NK-92 (cell line): ENCODE results near the gene WDR72.
"Not testable (repeated sequence)": the region's sequence is repeated elsewhere in the genome, so short reads cannot be mapped to it uniquely, and the experiment has no call there.

Experiments
- DNase-seq: peaks from one replicate; lab custom pipeline; 2025; ENCODE audit not compliant: unreplicated experiment; lab: John Stamatoyannopoulos, UW

Gene WDR72

DNA sequence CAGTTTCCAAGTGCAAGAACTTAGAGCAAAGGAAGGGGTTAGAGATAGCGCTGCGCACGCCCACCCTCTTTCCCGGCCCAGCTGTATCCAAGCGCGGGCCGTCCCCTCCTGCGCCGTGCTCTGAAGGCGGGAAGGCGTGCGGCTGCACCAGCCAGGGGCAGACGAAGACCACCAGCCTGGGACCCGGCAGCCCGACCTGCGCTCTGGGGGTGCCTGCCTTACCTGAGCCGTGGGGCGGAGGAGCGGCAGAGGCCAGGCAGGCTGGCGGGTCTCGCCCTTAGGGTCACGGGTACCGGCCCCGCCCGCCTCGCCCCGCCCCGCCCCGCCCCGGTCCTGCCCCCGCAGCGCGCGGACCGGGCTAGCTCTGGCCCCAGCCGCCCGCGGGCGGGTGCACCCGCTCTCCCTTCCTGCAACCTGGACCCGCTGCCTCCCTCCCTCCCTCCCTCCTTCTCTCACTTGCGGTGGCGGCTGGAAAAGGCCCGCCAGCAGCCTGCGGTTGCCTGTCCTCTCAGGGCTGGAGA is at the start of gene WDR72:
Gene WDR72 (minus strand): TSS at position 253 of the 521 bp plus-strand sequence. CDS start 26,514 bp downstream, outside the sequence.
- DNase-seq = no peak

DNA sequence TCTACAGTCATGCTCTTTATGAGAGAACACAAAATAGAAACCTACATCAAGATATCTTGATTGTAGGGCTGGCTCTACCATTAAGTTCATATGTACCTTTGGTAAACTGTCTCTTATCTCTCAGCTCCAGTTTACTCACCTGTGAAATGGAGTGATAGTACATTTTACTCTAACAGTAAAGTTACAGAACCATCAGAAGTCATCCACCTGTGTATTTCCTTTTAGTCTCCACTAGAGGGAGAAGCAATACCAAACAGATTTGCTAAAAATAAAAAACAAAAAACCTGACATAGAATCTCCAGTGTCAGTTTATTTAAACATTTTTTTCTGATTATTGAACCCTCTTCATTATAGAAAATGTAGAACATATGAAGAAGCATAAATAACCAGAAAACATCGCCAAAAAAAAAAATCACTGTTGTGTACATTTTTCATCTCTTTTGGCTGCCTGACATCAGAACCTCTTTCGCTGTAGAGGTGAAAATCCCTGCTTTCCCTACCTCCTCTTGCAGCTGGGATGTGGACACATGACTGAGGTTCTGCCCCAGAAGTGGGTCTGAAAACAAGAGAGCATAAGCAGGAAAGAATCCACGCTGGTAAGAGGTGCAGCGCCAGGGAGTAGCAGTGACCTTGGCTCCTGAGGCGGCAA is 48.7 kb upstream of the WDR72 start:
- DNase-seq = no peak

DNA sequence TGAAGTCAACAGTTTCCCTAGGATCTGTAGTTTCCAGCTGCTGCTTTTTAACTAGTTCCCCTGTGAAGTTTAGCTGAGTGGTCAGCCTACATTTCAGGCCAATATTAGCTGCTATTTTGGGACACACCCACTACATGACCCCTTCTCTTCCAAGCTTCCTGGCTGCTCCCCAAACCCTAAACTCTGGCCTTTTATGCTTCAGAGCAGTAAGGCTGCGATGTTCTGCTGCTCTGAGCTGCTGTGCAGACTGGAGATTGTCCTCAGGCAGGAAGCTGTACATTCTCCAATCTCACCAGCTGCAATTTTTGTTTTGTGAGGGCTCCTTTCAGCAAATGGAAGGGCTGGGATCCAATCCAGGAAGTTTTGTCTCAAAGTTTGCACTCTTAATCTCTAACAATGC is 48.0 kb upstream of the WDR72 start:
- DNase-seq = no peak

DNA sequence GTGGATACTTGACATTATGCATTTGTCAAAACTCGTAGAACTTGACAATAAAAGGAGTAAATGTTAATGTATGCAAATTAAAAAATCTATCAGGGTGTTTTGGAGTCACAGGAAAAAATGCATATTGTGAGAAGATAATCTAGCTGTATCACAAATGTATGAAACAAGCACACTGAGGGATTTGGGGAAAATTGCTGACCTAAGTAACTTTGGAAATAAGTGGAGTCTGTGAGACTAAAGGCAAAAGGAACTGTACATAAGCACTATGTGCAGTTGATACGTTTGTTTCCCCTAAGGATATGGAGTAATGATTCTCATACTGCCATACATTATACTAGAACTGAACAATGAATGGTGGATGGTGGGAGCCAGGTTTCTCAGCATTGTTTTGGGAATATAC is 43.2 kb upstream of the WDR72 start:
- no peak for DNase-seq

DNA sequence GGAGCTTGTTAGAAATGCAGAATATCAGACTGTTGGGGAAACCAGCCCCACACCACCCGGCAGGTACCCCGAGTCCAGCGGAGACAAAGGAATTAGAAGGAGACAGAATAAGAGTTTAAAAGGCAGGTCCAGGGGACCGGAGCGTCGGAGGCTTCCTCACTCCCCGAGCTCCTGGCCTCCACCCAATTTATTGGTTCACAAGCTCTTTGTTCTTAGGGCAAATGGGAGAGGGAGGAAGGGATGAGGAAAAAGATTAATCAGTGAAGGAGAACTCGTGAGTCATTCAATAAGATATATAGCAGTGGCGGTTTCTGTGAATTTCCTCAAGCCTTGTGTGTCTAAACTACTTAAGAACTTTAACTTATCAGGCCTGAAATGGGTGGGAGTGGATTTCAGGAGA is 32.1 kb upstream of the WDR72 start:
- DNase-seq = no peak

DNA sequence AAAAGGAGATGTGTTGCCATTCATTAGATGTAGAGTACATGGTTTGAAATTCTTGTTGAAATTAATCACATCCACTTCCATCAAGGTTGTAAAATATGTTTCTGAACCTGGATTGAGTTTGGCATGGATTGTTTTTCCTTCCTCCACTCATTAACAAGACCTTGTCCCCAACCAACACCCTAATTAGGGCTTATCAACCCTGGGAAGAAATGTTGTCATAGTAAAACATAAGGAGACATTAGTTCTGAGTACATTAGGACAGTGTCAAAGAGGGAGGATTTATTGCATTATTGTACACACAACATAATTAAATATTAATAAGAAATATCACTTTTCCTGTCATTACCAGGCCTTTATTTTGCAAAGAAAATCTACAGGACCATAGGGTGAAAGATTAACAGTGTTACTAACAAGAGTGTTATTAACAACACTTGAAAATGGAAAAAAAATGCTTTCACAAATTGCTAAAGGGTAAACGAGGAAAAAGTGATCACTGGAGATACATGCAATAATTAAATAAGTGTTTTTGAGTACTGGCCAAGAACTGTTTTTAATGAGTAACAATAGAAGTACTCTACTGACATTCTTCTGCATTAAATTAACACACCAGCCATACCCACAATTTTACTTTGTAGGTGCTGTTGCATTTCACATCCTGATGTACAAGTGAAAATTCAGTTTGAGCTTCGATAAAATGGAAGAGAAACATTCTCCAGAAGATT is 30.4 kb upstream of the WDR72 start:
- no peak for DNase-seq

DNA sequence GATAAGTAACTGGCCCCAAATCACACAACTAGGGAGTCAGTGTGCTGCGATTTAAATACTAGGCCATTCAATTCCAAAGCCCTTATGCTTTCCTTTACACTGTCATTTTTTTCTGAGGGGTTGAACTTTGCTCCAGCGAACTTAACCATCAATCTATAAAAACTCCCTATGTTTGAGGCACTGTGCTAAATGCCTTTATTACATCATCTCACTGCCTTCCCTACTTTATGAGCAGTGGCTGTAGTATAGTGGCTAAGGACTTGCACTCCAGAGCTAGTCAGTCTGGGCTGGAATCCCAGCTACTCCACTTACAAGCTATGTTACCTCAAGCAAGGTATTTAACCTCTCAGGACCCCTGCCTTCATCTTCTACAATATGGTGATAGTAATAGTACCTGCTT is 26.9 kb upstream of the WDR72 start:
- no peak for DNase-seq

DNA sequence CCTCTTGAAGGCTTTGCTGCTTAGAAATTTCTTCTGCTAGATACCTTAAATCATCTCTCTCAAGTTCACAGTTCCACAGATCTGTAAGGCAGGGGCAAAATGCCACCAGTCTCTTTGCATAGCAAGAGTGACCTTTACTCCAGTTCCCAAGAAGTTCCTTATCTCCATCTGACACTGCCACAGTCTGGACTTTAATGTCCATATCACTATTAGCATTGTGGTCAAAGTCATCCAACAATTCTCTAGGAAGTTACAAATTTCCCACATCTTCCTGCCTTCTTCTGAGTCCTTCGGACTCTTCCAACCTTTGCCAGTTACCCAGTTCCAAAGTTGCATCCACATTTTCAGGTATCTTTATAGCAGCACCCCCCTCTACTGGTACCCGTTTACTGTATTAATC is 25.8 kb upstream of the WDR72 start:
- DNase-seq = not testable (repeated sequence)

DNA sequence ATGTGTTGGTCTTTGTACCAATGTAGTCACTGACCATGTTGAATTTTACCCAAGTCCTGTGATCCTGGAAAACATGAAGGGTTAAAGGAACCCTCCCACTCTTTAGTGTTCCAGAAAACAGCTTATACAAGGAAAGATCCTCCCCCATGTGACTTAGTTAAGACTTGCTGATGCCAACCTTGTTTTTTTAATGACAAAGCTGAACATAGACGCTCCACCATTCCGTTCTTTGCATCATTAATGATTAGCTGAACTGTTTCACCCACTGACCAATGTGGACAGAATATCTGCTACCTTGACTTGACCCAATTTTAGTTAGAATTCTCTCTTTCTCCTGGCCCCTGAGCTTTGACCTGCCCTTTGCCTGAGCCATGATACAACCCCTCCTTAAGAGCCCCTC is 3.5 kb upstream of the WDR72 start:
- no peak for DNase-seq

DNA sequence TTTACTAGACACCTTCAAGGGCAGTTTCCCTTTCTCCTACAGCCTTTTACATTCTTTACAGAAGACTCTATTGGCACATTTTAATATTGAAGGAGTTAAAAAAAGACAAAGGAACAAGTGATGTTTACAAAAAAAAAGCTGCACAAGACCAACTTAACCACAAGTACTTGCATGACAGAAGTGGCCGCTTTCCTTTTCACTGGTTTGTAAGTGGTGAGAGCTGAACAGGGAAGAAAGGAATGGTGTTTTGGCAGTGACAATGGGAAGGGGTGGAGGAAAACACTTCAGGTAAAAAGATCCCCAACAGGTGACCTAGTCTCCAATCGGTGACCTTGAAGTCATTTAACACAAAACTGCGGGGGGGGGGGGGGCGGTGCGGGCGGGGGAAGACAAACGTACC is 1.1 kb downstream of the WDR72 start:
- no peak for DNase-seq

DNA sequence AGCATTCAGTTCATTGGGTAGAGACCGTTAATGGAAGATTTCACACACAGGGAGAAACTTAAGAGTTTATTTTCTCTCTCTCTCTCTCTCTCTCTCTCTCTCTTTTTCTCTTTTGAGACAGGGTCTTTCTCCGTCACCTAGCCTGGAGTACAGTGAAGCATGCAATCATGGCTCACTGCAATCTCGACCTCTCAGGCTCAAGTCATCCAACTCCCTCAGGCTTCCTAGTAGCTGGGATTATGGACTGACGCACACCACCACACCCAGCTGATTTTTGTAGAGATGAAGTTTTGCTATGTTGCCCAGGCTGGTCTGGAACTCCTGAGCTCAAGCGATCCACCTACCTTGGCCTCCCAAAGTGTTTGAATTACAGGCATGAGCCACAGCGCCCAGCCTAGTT is 1.6 kb downstream of the WDR72 start:
- no peak for DNase-seq

DNA sequence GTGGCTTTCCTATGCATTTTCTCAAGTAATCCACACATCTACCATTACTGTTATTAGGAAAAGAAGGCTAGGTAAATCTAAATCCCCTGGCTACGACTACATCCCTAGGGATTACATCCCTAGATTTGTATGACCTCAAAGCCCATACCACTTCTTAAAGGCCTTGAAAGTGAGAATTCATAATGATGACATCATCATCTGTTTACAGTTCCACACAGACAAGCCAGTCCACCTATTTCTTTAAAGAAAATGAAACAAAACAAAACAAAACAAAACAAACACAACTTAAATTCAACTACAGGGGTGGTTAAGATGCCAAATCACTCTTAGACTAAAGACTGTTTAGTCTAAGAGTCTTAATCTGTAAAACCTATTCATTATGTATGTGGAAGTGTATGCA is 5.7 kb downstream of the WDR72 start:
- DNase-seq = no peak

DNA sequence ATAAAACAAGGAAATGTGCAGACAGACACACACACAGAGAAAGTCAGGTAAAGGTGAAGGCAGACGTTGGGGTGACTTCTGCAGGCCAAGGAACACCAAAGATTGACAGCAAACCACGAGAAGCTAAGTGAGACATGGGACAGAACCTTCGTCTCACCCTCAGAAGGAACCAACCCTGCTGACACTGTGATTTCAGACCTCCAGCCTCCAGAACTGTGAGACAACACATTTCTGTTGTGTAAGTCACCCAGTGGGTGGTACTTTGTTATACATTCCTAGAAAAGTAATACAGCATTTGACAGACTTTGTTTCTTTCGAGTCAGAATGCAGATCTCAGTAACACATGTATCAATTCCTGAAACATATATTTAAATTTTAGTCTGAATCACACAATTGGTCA is 7.1 kb downstream of the WDR72 start:
- no peak for DNase-seq

DNA sequence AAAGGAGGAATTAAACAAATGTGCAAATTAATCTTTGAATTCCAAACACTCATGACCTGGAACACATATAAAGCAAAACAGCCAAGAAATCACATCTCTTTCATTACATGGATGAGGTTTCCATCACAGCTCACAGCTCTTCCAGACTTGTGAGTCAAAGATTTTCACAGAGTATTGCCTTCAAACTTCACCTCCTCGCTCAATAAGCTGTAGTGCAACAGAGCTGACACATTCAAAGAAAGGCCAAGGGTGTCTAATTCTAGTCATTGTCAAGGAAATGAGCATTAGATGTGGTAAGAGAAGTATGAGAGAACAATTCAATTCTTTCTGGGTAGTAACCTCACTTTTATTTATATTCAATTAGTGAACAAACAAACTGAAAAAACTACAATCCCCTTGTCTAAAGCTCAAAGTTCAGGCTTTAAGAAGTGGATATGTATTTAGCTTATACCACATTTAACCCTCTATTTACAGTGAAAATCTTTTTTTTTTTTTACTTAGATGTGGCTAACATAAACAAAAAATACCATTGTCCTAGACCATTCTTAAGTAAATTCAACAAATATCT is 11.9 kb downstream of the WDR72 start:
- no peak for DNase-seq

DNA sequence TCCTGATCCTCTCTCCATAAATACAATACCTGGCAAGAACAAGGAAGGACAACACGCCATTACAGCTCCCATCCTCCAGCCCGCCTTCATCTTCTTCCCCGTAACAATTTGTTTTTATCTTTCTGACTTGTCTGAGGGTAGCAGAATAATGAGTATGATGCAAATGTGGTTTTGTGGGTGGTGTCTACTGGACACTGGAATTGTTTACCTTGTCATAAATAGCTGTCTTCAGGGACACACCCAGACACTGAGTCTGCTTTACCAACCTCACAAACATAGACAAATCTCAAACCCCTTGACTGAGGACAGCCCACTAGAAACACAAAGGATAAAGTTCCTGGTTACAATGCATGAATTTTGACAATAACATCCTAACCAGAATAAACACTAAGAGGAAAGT is 13.4 kb downstream of the WDR72 start:
- DNase-seq = no peak

DNA sequence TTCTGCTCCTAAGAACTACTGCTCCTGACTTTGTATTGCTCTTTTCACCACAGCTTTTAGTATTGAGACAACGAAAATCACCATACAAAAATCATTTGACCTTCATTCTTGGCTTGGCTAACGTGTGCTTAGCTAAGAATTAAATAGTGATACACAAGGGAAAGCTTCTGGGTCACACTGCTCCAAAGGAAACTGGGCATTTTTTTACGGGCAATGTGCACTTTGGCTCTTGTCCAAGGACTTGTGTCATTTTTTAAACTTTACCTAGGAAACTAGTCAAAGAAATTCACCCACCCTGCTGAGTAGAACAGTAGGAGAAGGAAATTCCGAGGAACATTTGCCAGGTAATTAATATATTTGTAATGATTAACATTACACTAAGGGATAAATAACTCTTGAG is 19.8 kb downstream of the WDR72 start:
- no peak for DNase-seq

DNA sequence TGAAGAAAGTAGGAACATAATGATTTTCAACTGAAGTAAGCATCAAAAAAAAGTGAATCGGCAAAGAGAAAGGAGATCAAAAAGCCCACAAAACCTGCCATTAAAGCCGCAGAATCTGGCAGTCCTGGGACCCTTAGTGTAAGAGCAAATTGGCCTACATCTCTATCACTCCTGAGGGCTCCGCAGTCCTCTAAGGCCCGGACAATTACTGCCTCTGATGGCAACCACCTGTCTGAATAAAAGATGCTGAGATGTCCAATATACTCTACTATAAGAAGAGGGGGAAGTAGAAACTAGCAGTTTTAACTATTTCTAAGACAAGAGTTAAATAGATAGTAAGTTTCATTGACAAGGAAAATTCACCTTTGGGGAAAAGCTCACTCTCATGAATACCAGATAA is 20.3 kb downstream of the WDR72 start:
- DNase-seq = no peak

DNA sequence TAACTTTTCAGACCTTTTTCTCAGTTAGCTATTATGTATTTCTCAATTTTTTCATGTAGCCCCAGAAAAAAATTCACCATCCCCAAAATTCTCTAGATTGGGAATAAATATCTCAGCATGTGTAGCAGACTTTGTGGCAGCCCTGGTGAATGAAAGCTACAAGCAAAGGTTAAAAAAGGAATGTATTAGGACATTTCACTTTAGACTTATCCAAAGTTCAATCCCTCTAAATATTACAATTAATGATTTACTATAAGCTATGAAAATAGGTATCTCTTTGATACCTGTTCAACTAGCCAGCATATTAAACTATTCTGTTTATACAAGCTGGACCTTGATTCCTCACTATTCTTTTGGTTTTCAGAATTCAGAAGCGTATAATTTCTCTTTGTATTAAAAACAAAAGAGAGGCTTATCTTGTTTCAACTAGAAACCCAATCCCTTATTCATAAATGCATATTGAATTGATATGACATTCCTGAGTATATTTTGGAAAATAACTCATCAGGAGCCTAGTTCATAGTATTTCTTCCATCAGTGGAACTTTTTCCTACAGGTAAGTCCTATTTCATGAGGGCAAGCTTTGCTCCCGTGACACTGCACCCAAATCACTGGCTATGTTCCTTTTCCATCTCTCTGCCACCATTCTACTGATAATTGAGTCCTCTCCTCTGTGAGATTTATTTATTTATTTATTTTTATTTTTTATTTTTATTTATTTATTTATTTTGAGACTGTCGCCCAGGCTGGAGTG is 38.0 kb downstream of the WDR72 start:
- DNase-seq = no peak

DNA sequence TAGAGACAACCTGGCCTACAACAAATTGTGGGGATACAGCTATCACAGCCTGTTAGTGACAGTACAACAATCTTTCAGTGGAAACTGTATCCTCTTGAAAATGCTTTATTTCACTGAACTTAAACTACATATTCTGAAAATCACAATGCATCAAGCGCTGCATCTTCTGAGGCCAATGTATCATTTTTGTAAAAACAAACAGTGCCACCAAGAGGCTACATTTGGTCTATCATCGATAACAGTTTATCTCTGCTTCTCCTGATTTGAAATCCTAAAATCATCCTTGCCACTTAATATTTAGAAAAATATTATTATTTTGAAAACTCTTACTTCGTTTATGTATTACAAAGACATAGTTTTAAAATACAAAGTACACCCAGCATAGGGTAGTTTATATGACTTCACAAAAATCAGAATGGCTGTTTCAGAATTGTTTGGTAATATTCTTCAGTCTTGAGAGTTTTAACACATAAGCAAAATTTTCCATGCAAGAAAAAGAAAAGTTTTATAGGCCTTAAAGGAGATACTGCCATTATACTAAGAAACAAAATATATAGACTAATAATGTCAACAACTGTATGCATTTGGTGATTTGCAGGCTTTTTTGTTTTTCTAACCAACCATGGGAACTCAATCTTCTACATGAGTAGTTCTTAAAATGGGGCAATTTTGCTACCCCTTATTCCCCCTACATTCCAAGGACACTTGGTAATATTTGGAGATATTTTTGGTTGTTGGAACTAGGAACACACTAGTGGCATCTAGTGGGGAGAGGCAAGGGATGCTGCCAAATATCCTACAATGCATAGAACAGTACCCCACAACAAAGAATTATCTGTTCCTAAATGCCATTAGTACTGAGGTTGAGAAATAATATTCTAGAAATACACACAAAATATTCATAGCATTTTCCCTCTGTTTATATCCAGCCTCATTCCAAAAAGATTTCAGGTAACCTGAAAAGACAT is 42.3 kb downstream of the WDR72 start:
- no peak for DNase-seq

DNA sequence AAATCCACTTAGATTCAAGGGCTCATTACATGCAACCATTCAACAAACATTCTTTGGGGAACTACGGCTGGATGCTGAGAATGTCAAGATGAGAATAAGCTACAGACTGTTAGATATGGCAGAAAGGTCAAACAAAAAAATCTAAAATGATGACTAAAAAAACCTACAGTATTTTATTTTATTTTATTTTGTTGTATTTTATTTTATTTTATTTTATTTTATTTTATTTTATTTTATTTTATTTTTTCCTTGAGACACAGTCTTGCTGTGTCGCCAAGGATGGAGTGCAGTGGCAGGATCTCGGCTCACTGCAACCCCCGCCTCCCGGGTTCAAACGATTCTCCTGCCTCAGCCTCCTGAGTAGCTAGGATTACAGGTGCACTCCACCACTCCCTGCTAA is 46.2 kb downstream of the WDR72 start:
- DNase-seq = no peak

DNA sequence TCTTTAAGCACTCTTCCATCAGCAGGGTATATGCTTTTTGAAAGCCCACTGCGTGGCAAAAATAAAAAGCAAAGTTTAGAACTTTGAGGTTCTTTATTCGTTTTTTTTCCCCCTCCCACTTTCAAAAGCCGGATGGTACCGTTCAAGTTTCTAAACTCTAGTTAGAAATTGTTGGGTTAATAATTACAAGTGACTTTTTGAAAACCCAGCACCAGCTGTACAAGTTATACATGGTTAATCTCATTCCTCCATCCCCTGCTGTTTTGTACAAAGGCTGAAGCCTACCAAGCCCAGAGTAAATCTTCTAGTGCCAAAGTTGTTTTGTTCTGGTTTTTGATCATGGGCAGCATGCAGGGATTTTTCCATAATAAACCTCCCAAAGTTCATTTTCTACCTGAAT is 48.6 kb downstream of the WDR72 start:
- DNase-seq = no peak
